Measurements from ENCODE around the gene CDKAL1.
"Not testable (repeated sequence)": the region's sequence is repeated elsewhere in the genome, so short reads cannot be mapped to it uniquely, and the experiment has no call there.

CDKAL1 gene

GRCh38 chr6:21085211-21085610 is 551.0 kb downstream of the CDKAL1 start:
- no peak for DNase-seq

GRCh38 chr6:21085643-21086042 is 551.4 kb downstream of the CDKAL1 start:
- no peak for DNase-seq

- no peak for DNase-seq
These were observed 552.9 kb downstream of the CDKAL1 start for GRCh38 chr6:21087188-21087587.

GRCh38 chr6:21091411-21091810 is 557.2 kb downstream of the CDKAL1 start:
- DNase-seq: no peak

- not testable (repeated sequence) for DNase-seq
These were observed 558.0 kb downstream of the CDKAL1 start for GRCh38 chr6:21092231-21092772.

- no peak for DNase-seq
These were observed 561.2 kb downstream of the CDKAL1 start for GRCh38 chr6:21095462-21095861.

GRCh38 chr6:21098134-21098533 is 563.9 kb downstream of the CDKAL1 start:
- no peak for DNase-seq

- DNase-seq: no peak
These were observed 564.5 kb downstream of the CDKAL1 start for GRCh38 chr6:21098744-21099143.

DNA sequence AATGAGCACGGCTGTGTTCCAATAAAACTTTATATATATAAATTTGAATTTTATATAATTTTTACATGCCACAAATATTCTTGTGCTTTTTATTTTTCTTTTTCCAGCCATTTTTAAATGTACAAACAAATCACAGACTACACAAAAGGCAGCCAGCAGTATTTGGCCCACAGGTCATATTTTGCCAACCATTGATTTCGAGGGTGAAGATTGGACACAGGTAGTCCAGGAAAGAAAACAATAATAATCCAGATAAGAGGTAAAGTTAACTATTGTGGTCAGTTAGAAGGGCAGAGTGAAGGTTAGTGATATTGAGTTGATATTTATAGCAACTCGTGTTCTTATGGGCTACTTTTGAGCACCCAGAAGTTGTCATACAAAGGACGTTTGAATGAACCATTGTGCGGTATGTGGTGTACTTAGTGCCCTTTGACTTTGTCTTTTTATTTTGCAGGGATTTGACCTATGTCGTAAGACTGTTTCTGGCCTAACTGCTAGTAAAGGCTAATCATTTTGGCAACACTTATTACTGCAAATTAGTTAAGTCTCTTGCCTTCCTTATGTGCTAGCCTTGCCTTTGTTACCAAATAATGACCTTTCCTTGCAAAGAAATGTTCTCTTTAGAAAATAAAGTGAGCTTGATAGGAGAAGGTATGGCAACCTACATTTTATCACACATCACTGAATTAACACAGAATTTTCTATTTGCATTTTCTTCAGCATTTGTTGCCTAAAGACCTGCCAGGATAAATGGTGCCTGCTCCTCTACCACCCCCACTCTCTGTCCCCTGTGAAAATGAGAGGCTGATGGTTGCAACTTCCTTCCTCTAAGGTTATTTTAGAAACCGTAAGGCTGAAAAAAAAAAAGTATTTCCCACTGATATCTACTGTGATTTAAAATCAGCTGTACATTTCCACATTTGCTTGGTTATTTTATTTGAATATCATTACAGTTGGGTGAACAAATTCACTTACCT is 565.4 kb downstream of the CDKAL1 start:
- DNase-seq: no peak

- no peak for DNase-seq
These were observed 566.7 kb downstream of the CDKAL1 start for GRCh38 chr6:21100991-21101390.

DNA sequence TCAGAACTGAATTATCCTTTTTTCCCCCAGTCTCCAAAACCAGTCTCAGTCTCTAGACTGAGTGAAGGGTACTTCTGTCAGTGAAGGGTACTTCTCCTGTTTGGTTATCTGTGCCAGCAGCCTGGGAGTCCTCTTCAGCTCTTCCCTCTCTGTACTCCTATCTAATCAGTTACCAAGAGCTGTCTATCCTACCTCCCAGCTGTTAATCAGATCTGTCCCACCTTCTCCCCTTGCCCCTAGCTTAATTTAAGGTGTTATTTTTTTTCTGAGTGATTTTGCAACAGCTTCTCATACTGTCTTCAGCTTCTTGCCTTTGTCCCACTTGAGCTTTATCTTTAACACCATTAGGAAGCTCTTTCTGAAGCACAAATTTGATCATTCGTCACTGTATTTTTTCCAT is 567.4 kb downstream of the CDKAL1 start:
- DNase-seq: no peak

- DNase-seq: no peak
These were observed 567.9 kb downstream of the CDKAL1 start for GRCh38 chr6:21102201-21102600.

- no peak for DNase-seq
These were observed 568.4 kb downstream of the CDKAL1 start for GRCh38 chr6:21102624-21103023.

- DNase-seq: no peak
These were observed 569.5 kb downstream of the CDKAL1 start for GRCh38 chr6:21103626-21104224.

- DNase-seq: no peak
These were observed 570.0 kb downstream of the CDKAL1 start for GRCh38 chr6:21104288-21104687.

DNA sequence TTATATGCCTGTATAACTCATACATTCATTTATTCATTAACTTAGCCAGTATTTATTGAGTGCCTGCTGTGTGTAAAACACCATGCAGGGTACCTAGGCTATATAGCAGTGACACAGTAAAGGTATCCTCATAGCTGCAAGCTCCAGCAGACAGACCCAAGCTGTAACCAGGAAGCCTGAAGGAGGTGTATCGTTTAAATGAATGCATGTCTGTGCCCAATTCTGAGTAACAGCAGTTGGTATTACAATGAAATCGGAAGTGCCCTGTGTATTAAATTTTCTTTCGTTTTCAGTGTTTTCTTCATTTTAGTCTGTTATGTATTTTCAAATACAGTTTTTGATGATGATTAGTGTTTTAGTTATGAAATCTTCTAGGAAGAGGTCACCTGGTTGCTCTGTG is 573.5 kb downstream of the CDKAL1 start:
- no peak for DNase-seq

- DNase-seq: peak; percentile 42
These were observed 575.3 kb downstream of the CDKAL1 start for GRCh38 chr6:21109391-21110178.

DNA sequence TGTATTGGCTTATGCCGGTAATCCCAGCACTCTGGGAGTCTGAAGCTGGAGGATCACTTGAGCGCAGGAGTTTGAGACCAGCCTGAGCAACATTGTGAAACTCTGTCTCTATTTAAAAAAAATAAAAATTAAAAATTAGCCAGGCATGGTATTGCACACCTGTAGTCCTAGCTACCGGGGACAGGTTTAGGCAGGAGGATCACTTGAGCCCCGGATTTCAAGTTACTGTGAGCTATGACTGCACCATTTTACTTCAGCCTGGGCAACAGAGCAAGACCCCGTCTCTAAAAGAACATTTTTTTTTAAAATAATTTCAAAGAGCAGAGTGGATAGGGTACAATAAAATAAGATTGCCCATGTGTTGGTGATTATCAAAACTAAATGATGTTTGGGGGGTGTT is 576.4 kb downstream of the CDKAL1 start:
- DNase-seq: no peak

DNA sequence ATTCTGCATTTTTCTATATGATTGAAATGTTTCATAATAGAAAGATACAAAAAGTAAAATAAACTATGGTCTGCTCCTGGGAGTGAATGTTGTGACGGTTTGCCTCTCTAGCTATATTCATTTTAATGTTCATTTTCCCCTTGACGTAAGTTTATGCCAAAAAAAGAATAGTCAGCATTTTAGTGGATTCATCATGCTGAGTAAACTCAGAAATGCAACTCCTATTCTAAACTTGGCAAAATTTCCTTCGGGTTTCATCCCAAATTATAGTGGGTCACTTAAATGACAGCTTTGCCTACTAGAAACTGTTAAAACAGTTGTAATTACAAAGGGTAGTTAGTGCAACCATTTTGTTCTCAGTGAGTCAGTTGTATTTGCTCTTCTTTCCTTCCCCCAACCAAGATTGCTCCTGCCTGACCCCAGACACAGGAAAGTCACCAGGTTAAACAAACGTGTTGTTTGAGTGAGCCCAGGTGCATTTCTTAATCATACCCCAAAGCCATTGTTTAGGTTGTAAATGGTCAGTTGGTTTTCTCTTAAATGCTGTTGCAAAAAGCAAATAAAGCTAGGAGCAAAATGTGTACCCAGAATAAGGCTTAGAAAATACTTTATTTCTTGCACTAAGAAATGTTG is 577.0 kb downstream of the CDKAL1 start:
- no peak for DNase-seq

- DNase-seq: peak; percentile 32
These were observed 580.9 kb downstream of the CDKAL1 start for GRCh38 chr6:21115111-21115510.

DNA sequence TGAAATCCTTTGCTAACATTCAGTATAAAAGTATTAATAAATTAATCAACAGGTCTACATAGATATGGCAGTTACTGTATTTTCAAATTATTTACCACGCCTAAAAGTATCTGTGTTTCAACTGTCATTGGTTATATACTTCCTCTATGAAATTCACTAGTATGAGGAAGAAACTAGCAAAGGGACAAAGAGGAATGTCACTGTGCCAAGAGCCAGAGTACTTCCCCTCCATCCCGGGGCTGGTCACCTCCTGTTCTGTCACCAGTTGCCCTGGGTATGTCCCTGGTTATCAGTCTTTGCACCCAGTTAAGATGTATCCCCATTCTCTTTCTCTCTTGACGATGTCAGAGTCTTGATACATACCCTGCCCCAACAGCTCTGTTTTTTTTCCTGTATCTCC is 582.5 kb downstream of the CDKAL1 start:
- no peak for DNase-seq

DNA sequence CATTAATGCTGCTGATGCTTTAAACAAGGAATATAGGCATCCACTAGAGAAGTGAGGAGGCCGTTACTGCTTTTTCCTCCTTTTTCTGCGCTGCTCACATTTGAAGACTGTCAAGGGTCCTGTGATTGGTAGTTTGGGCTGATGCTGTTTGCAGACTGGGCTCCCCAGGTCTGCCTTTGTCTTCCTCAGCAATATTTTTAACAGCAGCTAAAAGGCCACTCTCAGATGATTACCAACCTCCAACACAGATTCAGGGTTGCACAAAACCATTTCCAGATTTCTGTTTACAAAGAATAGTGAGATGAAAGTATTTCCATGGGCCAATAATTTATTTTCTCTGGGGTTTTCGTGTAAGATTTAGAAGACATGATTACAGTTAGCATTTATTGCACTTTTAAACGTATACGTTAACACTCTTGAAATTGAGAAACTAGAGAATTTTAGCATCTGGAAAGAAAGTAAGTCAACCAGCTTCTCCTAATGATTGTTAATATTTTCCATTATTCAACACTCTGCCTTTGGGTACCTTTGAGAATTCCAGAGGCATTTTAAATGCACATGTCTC is 584.0 kb downstream of the CDKAL1 start:
- DNase-seq: no peak

Data from fibroblast of skin of scalp (primary cell).